Measurements from ENCODE around the gene MYOCD. TPM values are rescaled to one million over a fixed set of nuclear protein-coding genes. Genes with fewer than 3 reads are reported as not detected.

MYOCD gene
- total RNA-seq, 1 experiment from 2014 or later: not detected

Other genes with a start within 250 kb of the MYOCD start
- 0.80 TPM for gene ARHGAP44, start 123.6 kb downstream of the MYOCD start, total RNA-seq (2021; ENCODE audit: unreplicated experiment)

Measured in Panc1 (cell line).